Psoas muscle (tissue), 8 donors: Measurements from ENCODE around the gene RAB11B. TPM values are rescaled to one million over a fixed set of nuclear protein-coding genes. Genes with fewer than 3 reads are reported as not detected.

Experiments
- ATAC-seq, 4 donors: fragments of 200-7000 bp; cut with Tn5 transposase; one replicate each; pipeline ENCODE4 v1.9.1; 2020; ENCODE audit warnings: moderate library complexity in 3 of 4, mild to moderate bottlenecking in 2 of 4
- DNase-seq, 2 donors: peaks; one replicate each; pipeline ENCODE4 v3.0.0-alpha.2; 2020
- H3K27ac ChIP-seq: fragments of 200-600 bp; one replicate; pipeline ENCODE4 v1.8.0; 2022
- H3K27me3 ChIP-seq, 3 donors: fragments of 200-600 bp in 1 of 3; one replicate each; pipeline versions ENCODE4 v1.6.1 to v1.8.0; 2013 to 2022; ENCODE audit warnings: low read length in 2 of 3, mild to moderate bottlenecking in 2 of 3, moderate library complexity in 1 of 3; ENCODE audit not compliant: insufficient read depth in 3 of 3
- H3K36me3 ChIP-seq, 2 donors: fragments of 200-600 bp in 1 of 2; one replicate each; pipeline versions ENCODE4 v1.6.1 to v1.8.0; 2013 to 2022; ENCODE audit warnings: low read depth in 1 of 2, mild to moderate bottlenecking in 1 of 2, moderate library complexity in 1 of 2; ENCODE audit not compliant: insufficient read depth in 1 of 2
- H3K4me1 ChIP-seq: fragments of 200-600 bp; one replicate; pipeline ENCODE4 v1.8.0; 2022
- H3K4me3 ChIP-seq: fragments of 200-600 bp; one replicate; pipeline ENCODE4 v1.8.0; 2022; ENCODE audit warnings: mild to moderate bottlenecking
- H3K9me3 ChIP-seq: fragments of 200-600 bp; one replicate; pipeline ENCODE4 v1.8.0; 2022
- CTCF ChIP-seq: fragments of 200-600 bp; IDR thresholded peaks from one replicate; pipeline ENCODE4 v1.8.0; 2022; ENCODE audit warnings: antibody characterized with exemption
- WGBS, 3 donors: extraction: QIAGEN DNeasy Blood & Tissue Kit; methylation state at CpG; one replicate each; pipeline versions ENCODE4 v1.1.6 to v1.1.7; 2013; 5-methylcytosine and 5-hydroxymethylcytosine counted together
- intact Hi-C, 2 donors: fragments of 100-400 bp; cut with DNase I; formaldehyde crosslinking; loops; one replicate each; pipeline versions ENCODE4 v1.11.0 to v1.14.2; 2022
- polyA plus RNA-seq, 3 donors: library from polyadenylated mRNA; stranded (reverse); fragments of 200-250 nt; gene quantifications; one replicate each; pipeline ENCODE4 v1.2.3, GENCODE V29; 2013
- total RNA-seq, 4 donors: library from RNA; stranded (reverse); fragmentation: NEBNext Ultra II Directional in 2 of 4; extraction: Animal tissue kit (Norgen Biotek cat#: 25700) in 2 of 4; gene quantifications; one replicate each; pipeline versions ENCODE4 v1.2.1 to v1.2.4, GENCODE V29; 2021 to 2023
- donor health status: healthy with polysubstance abuse.
- donor health status: DM: no; HTN: no; CAD: no; lungs with moderate emphysema.
- donor health status: Bipolar disorder and iron deficiency.
- donor health status: healthy.
- donor health status: DM: yes; HTN: yes; CAD: no.
- donor health status: DM: no; HTN: no; CAD: no.
- donor health status: DM: no; HTN: no; CAD: no.
- donor health status: DM: yes; HTN: yes; CAD: no.

Gene RAB11B
- total and polyA plus RNA-seq, 7 donors, result 43.9 to 130 (median 77.1) TPM

- peaks cover 0 to 18% of the 10 kb centered on the region in 2 donors for H3K36me3 ChIP-seq
- H3K4me1 ChIP-seq, result peaks cover 56% of the 10 kb centered on the region
- no peak for ATAC-seq
- H3K27ac ChIP-seq, result peak overlapping the region; percentile 23
- no peaks in the 10 kb centered on the region for H3K27me3 ChIP-seq
- no peak overlapping the region for H3K4me3 ChIP-seq
- 69 to 90% (median 72%) methylated on average over 7 of the region's 7 CpGs for WGBS, 3 donors
- intact Hi-C loops, result loop anchor here in 1 of 2 donors (2.0 kb wide), 1 partner anchor 41 kb away; no protein-coding TSS in a partner anchor
- no peaks in the 10 kb centered on the region for H3K9me3 ChIP-seq
- DNase-seq, result peak in 1 of 2 donors; percentile 23
- no peak for TF ChIP-seq CTCF
Measured at GRCh38 chr19:8396185-8396562, 6.0 kb downstream of the RAB11B start.

- H3K27me3 ChIP-seq, result no peaks in the 10 kb centered on the region
- no peak overlapping the region for H3K27ac ChIP-seq
- peak; percentile 55 for TF ChIP-seq CTCF
- peak; percentile 19 to 50 (median 34) for ATAC-seq
- no peaks in the 10 kb centered on the region for H3K9me3 ChIP-seq
- peaks cover 0 to 20% of the 10 kb centered on the region in 2 donors for H3K36me3 ChIP-seq
- no peak overlapping the region for H3K4me3 ChIP-seq
- WGBS, 3 donors, result 59 to 75% (median 67%) methylated on average over 17 to 22 of the region's 22 CpGs
- peak; percentile 73 to 83 for DNase-seq
- intact Hi-C loops, result loop anchor here in 1 of 2 donors (2.0 kb wide), 1 partner anchor 42 kb away; no protein-coding TSS in a partner anchor
- peaks cover 50% of the 10 kb centered on the region for H3K4me1 ChIP-seq
Measured at GRCh38 chr19:8396563-8397203, 6.5 kb downstream of the RAB11B start.

GRCh38 chr19:8397271-8397670, 7.1 kb downstream of the RAB11B start:
- Histone ChIP-seq H3K27ac (no peak overlapping the region), H3K4me1 (peaks cover 45% of the 10 kb centered on the region), H3K27me3 (no peaks in the 10 kb centered on the region), H3K4me3 (no peak overlapping the region), H3K9me3 (no peaks in the 10 kb centered on the region), H3K36me3 (peaks cover 0 to 26% of the 10 kb centered on the region in 2 donors)
- DNase-seq, result peak in 1 of 2 donors; percentile 37
- WGBS, 3 donors, result 53 to 71% (median 60%) methylated on average over 7 of the region's 7 CpGs
- ATAC-seq, result no peak
- intact Hi-C loops, result loop anchor here in 1 of 2 donors (2.0 kb wide), 1 partner anchor 42 kb away; no protein-coding TSS in a partner anchor
- TF ChIP-seq CTCF, result no peak

- Histone ChIP-seq H3K27me3 (no peaks in the 10 kb centered on the region), H3K4me1 (peaks cover 39% of the 10 kb centered on the region), H3K9me3 (no peaks in the 10 kb centered on the region), H3K4me3 (no peak overlapping the region), H3K27ac (peak overlapping the region; percentile 16), H3K36me3 (peaks cover 0 to 31% of the 10 kb centered on the region in 2 donors)
- 68 to 85% (median 73%) methylated on average over 10 of the region's 10 CpGs for WGBS, 3 donors
- DNase-seq (peak in 1 of 2 donors; percentile 35), ATAC-seq (no peak)
- intact Hi-C loops, result loop anchor here in 1 of 2 donors (2.0 kb wide), 1 partner anchor 43 kb away; no protein-coding TSS in a partner anchor
- no peak for TF ChIP-seq CTCF
Measured at GRCh38 chr19:8397746-8398310, 7.7 kb downstream of the RAB11B start.
